ENCODE results near the gene PLK5.

GRCh38 chr19:1549332-1549945, 25.6 kb downstream of the PLK5 start:
- TF ChIP-seq, protein P1, sequence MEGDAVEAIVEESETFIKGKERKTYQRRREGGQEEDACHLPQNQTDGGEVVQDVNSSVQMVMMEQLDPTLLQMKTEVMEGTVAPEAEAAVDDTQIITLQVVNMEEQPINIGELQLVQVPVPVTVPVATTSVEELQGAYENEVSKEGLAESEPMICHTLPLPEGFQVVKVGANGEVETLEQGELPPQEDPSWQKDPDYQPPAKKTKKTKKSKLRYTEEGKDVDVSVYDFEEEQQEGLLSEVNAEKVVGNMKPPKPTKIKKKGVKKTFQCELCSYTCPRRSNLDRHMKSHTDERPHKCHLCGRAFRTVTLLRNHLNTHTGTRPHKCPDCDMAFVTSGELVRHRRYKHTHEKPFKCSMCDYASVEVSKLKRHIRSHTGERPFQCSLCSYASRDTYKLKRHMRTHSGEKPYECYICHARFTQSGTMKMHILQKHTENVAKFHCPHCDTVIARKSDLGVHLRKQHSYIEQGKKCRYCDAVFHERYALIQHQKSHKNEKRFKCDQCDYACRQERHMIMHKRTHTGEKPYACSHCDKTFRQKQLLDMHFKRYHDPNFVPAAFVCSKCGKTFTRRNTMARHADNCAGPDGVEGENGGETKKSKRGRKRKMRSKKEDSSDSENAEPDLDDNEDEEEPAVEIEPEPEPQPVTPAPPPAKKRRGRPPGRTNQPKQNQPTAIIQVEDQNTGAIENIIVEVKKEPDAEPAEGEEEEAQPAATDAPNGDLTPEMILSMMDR (IDR thresholded peaks at IDR 0.05; ENCODE audit: low read depth, low read length) = no peak
- TF ChIP-seq POLR2A (IDR thresholded peaks at IDR 0.05; ENCODE audit: extremely low read depth, insufficient read length) (no peak), MYC (IDR thresholded peaks at IDR 0.05; ENCODE audit: low read depth, low read length) (no peak)

All from NB4 (cell line).